ENCODE data around the gene TMC4.
A peak's percentile ranks its signal among the peaks of the same experiment; 100 is the strongest.

TMC4 gene

GRCh38 chr19:54137699-54138488 is 35.1 kb downstream of the TMC4 start, which contains the start of gene CNOT3:
Gene CNOT3 (plus strand): TSS chr19:54137762. CDS start chr19:54142979, 5,217 bp downstream.
- Histone ChIP-seq H3K9ac (peak within 1 kb of the TSS; percentile 99), H3K4me2 (peak within 1 kb of the TSS; percentile 95), H3K27me3 (ENCODE audit: insufficient read depth, low read depth) (no peaks in the 10 kb centered on the region), H2AFZ (ENCODE audit: low read depth) (peak within 1 kb of the TSS; percentile 72), H3K4me3 (IDR thresholded peaks at IDR 0.05; ENCODE audit: insufficient read depth, low read depth, low read length) (peak within 1 kb of the TSS; percentile 31), H4K20me1 (ENCODE audit: insufficient read depth) (no peaks in the 10 kb centered on the region), H3K27ac (peak within 1 kb of the TSS; percentile 84), H3K36me3 (ENCODE audit: insufficient read depth) (no peaks in the 10 kb centered on the region), H3K79me2 (ENCODE audit: insufficient read depth, low read depth) (peaks cover 51% of the 10 kb centered on the region), H3K4me1 (ENCODE audit: low read depth, poor library complexity, severe bottlenecking) (peaks cover 16% of the 10 kb centered on the region)
- TF ChIP-seq CTCF (conservative IDR thresholded peaks at IDR 0.05; ENCODE audit: low read depth, low read length): no peak

GRCh38 chr19:54136864-54137698 is 35.9 kb downstream of the TMC4 start:
- Histone ChIP-seq H4K20me1 (ENCODE audit: insufficient read depth) (no peaks in the 10 kb centered on the region), H3K36me3 (ENCODE audit: insufficient read depth) (no peaks in the 10 kb centered on the region), H3K4me1 (ENCODE audit: low read depth, poor library complexity, severe bottlenecking) (peaks cover 16% of the 10 kb centered on the region), H3K27me3 (ENCODE audit: insufficient read depth, low read depth) (no peaks in the 10 kb centered on the region), H2AFZ (ENCODE audit: low read depth) (peak overlapping the region; percentile 72), H3K27ac (peak overlapping the region; percentile 84), H3K9ac (peak overlapping the region; percentile 99), H3K4me3 (IDR thresholded peaks at IDR 0.05; ENCODE audit: insufficient read depth, low read depth, low read length) (no peak overlapping the region), H3K79me2 (ENCODE audit: insufficient read depth, low read depth) (peaks cover 43% of the 10 kb centered on the region), H3K4me2 (peak overlapping the region; percentile 95)
- TF ChIP-seq CTCF (conservative IDR thresholded peaks at IDR 0.05; ENCODE audit: low read depth, low read length): no peak

GRCh38 chr19:54136086-54136863 is 36.7 kb downstream of the TMC4 start:
- no peak for TF ChIP-seq CTCF (conservative IDR thresholded peaks at IDR 0.05; ENCODE audit: low read depth, low read length)
- Histone ChIP-seq H3K4me3 (IDR thresholded peaks at IDR 0.05; ENCODE audit: insufficient read depth, low read depth, low read length) (no peak overlapping the region), H3K36me3 (ENCODE audit: insufficient read depth) (no peaks in the 10 kb centered on the region), H3K4me1 (ENCODE audit: low read depth, poor library complexity, severe bottlenecking) (peaks cover 16% of the 10 kb centered on the region), H3K4me2 (peak overlapping the region; percentile 95), H2AFZ (ENCODE audit: low read depth) (peak overlapping the region; percentile 72), H3K27ac (no peak overlapping the region), H3K79me2 (ENCODE audit: insufficient read depth, low read depth) (peaks cover 35% of the 10 kb centered on the region), H3K9ac (peak overlapping the region; percentile 10; the same call in 1 of the 2 replicates), H3K27me3 (ENCODE audit: insufficient read depth, low read depth) (no peaks in the 10 kb centered on the region), H4K20me1 (ENCODE audit: insufficient read depth) (no peaks in the 10 kb centered on the region)

GRCh38 chr19:54133957-54134590 is 38.9 kb downstream of the TMC4 start:
- no peak overlapping the region for H2AFZ ChIP-seq (ENCODE audit: low read depth)
- TF ChIP-seq CTCF (conservative IDR thresholded peaks at IDR 0.05; ENCODE audit: low read depth, low read length): no peak
- no peaks in the 10 kb centered on the region for H3K27me3 ChIP-seq (ENCODE audit: insufficient read depth, low read depth)
- H4K20me1 ChIP-seq (ENCODE audit: insufficient read depth): no peaks in the 10 kb centered on the region
- H3K27ac ChIP-seq: no peak overlapping the region
- no peak overlapping the region for H3K9ac ChIP-seq
- H3K79me2 ChIP-seq (ENCODE audit: insufficient read depth, low read depth): peaks cover 13% of the 10 kb centered on the region
- H3K4me2 ChIP-seq: no peak overlapping the region
- peaks cover 13% of the 10 kb centered on the region for H3K4me1 ChIP-seq (ENCODE audit: low read depth, poor library complexity, severe bottlenecking)
- no peak overlapping the region for H3K4me3 ChIP-seq (IDR thresholded peaks at IDR 0.05; ENCODE audit: insufficient read depth, low read depth, low read length)
- H3K36me3 ChIP-seq (ENCODE audit: insufficient read depth): no peaks in the 10 kb centered on the region
